ENCODE data around the gene IFNA8. TPM values are rescaled to one million over a fixed set of nuclear protein-coding genes. Genes with fewer than 3 reads are reported as not detected.

IFNA8 gene
- total and polyA plus RNA-seq, 2 of the 8 experiments (the other 6 are each of a cell fraction or from before 2014, with no cell fraction given) = not detected

DNA sequence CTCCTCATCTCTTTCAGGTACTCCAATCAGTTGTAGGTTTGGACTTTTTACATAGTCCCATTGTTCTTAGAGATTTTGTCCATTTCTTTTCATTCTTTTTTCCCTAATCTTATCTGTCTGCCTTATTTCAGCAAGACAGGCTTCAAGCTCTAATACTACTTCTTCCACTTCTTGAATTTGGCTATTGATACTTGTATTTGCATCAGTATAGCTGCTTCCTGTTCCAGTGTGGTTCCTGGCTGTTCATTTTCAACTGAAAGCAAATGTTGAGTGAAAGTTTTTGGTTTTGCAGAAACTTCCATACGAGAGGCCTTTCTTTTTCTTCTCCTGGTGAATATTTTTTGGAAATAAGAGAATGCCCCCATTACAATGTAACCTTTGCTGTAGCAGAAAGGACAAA, 19.3 kb downstream of the IFNA8 start:
- ChIA-PET POLR2A (ENCODE audit: partially characterized antibody) (no interaction called here), CTCF (ENCODE audit: partially characterized antibody) (interaction anchor here (0.8 to 1.5 kb wide), 4 partner anchors 17 to 360 kb away, joined by 3 to 6 read pairs (median 4); no protein-coding TSS in a partner anchor)
- Histone ChIP-seq H3K27me3 (replicated peaks in 1 of 4; ENCODE audit: control insufficient read depth in 3 of 4, extremely low read depth in 1 of 4, insufficient read depth in 3 of 4, low read length in 3 of 4) (no peaks in the 10 kb centered on the region), H3K4me2 (ENCODE audit: insufficient read depth in 1 of 2, low read depth in 2 of 2, low read length in 2 of 2) (no peak overlapping the region), H3K79me1 (ENCODE audit: low read depth, low read length) (no peaks in the 10 kb centered on the region), H3K79me2 (ENCODE audit: control insufficient read depth in 1 of 2, insufficient read depth in 2 of 2, low read length in 2 of 2) (no peaks in the 10 kb centered on the region), H2AFZ (ENCODE audit: low read length) (no peak overlapping the region), H3K4me3 (ENCODE audit: extremely low read depth in 1 of 4, insufficient read depth in 2 of 4, low read depth in 3 of 4, low read length in 4 of 4) (no peak overlapping the region), H2BK5ac (ENCODE audit: low read depth, low read length) (no peak overlapping the region), H3K18ac (ENCODE audit: extremely low read depth, low read length) (no peak overlapping the region), H3K4me1 (replicated peaks in 1 of 4; ENCODE audit: control insufficient read depth in 3 of 4, insufficient read depth in 4 of 4, low read length in 3 of 4) (peaks cover 0 to 8% (median 0%) of the 10 kb centered on the region in 4 experiments; a peak in 1 of 7 replicates), H3K9ac (replicated peaks in 1 of 4; ENCODE audit: extremely low read depth in 1 of 4, low read depth in 3 of 4, low read length in 3 of 4) (no peak overlapping the region), H4K20me1 (replicated peaks in 1 of 2; ENCODE audit: control insufficient read depth in 1 of 2, insufficient read depth in 2 of 2, low read length in 2 of 2) (no peaks in the 10 kb centered on the region), H3K23ac (ENCODE audit: insufficient read length) (no peak overlapping the region), H3K27ac (ENCODE audit: low read depth, low read length) (no peak overlapping the region), H3K56ac (replicated peaks; ENCODE audit: insufficient read length, low read depth, low read length) (no peak overlapping the region), H4K91ac (replicated peaks; ENCODE audit: insufficient read length, low read length) (no peak overlapping the region), H2BK20ac (ENCODE audit: low read length) (no peak overlapping the region), H4K8ac (ENCODE audit: extremely low read depth, insufficient read depth, low read length) (no peak overlapping the region), H3K36me3 (ENCODE audit: control insufficient read depth in 2 of 4, insufficient read depth in 4 of 4, low read length in 3 of 4) (no peaks in the 10 kb centered on the region), H3K4ac (replicated peaks; ENCODE audit: insufficient read length, low read depth, low read length) (no peak overlapping the region), H2AK5ac (ENCODE audit: low read depth, low read length) (no peak overlapping the region), H4K5ac (ENCODE audit: insufficient read length, low read depth, low read length) (no peak overlapping the region), H3K14ac (ENCODE audit: insufficient read length) (no peak overlapping the region), H3K9me3 (ENCODE audit: insufficient read depth in 2 of 2, low read depth in 1 of 2, low read length in 1 of 2) (no peaks in the 10 kb centered on the region), H2BK120ac (replicated peaks; ENCODE audit: low read depth, low read length) (no peak overlapping the region), H2BK12ac (ENCODE audit: low read depth, low read length) (no peak overlapping the region), H2BK15ac (ENCODE audit: low read length) (no peak overlapping the region), H3K23me2 (ENCODE audit: low read depth, low read length) (no peaks in the 10 kb centered on the region)
- FAIRE-seq = no peak
- DNase-seq (ENCODE audit: low read depth in 1 of 2, low spot score in 2 of 2) = no peak
- WGBS, 2 experiments (ENCODE audit: extremely low coverage in 1 of 2, insufficient coverage in 1 of 2, insufficient read length in 1 of 2, insufficient replicate concordance in 2 of 2, low coverage in 1 of 2, low lambda C conversion rate in 2 of 2, missing lambda C conversion rate in 1 of 2) = 45% methylated on average over 1 of the region's 1 CpG; no CpG with 5 or more reads in 1 of the 2 experiments
- TF ChIP-seq SRF (IDR thresholded peaks at IDR 0.05; ENCODE audit: low read depth, low read length) (no peak), HDAC6 (IDR thresholded peaks at IDR 0.05; ENCODE audit: low read depth, low read length) (no peak), CHD1 (IDR thresholded peaks at IDR 0.05; ENCODE audit: low read depth, low read length) (no peak), TBP (IDR thresholded peaks at IDR 0.05; ENCODE audit: low read depth, low read length) (no peak), TEAD4 (IDR thresholded peaks at IDR 0.05; ENCODE audit: low read depth, low read length) (no peak), SP1 (IDR thresholded peaks at IDR 0.05; ENCODE audit: low read depth, low read length) (no peak), SUZ12 (IDR thresholded peaks at IDR 0.05; ENCODE audit: low read length) (no peak)

All from H1 (cell line).